Caki2 (cell line): ENCODE measurements around the gene HAUS3. TPM values are rescaled to one million over a fixed set of nuclear protein-coding genes. Genes with fewer than 3 reads are reported as not detected.
"Not testable (repeated sequence)": the region's sequence is repeated elsewhere in the genome, so short reads cannot be mapped to it uniquely, and the experiment has no call there.

Experiments
- DNase-seq: peaks from one replicate; pipeline ENCODE4 v3.0.0-alpha.2; 2015; ENCODE audit warnings: low read depth
- in situ Hi-C: cut with HindIII; loops from 2 replicates; pipeline ENCODE4 v1.10.0; 2016; ENCODE audit warnings: low sequenced_read_pairs, low pct_unique_long_range_greater_than_20kb, mixed read lengths
- total RNA-seq: library from RNA; depleted of rRNA; stranded (reverse); fragments of >200 nt; shearing (Covaris generic); gene quantifications from 2 replicates; pipeline ENCODE4 v1.2.3, GENCODE V29; 2014; ENCODE audit warnings: low replicate concordance

HAUS3 gene
- total RNA-seq, 1 experiment from 2014 or later: 8.6 TPM

- in situ Hi-C loops: no loop called here
Measured at GRCh38 chr4:2245057-2245786, 3.3 kb upstream of the HAUS3 start.

DNA sequence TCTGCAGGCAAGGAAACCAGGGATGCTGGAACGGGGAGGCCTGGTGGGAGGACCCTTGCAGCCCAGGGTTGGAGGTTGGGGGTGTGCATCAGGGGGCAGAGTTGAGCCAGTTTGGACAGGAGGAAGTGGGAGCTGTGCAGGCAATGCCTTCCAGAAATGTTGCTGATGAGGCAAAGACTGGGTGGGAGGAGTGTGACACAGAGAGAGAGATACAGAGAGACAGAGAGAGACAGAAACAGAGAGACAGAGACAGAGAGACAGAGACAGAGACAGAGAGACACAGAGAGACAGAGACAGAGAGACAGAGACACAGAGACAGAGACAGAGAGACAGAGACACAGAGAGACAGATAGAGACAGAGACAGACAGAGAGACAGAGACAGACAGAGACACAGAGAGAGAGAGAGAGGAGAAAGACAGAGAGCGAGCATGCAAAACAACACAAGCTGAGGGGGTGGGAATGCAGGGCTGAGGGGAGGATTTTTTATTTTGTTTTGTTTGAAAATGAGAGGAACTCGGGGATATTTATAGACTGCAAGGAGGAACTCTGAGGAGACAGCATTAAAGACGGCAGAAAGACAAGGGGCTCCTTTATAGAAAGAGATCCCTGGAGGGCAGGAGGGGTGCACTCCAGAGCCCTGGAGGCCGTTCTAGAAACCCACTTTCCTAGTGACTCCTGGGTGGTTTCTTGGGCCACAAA is 1.9 kb upstream of the HAUS3 start:
- no peak for DNase-seq
- in situ Hi-C loops: no loop called here

More at GRCh38 chr4:2245057-2245786, 3.3 kb upstream of the HAUS3 start:
- no peak for DNase-seq

DNA sequence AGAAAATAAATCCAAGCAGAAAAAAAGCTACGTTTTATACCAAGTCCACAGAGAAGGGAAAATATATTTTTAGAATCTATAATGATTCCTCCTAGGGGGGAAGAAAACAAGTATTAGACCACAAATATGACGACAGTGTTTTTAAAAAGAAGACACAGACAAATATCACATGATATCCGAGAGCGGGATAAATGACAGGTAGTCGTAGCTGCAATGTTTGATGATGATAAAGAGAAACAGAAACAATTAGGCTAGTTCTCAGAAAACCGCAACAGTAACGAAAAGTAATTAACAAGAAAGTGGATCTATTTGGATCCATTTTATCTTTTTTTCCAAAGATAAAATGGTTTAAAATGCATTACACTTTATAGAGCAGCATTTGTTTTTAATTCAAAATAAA is 918 bp downstream of the HAUS3 start:
- in situ Hi-C loops: no loop called here
- no peak for DNase-seq

DNA sequence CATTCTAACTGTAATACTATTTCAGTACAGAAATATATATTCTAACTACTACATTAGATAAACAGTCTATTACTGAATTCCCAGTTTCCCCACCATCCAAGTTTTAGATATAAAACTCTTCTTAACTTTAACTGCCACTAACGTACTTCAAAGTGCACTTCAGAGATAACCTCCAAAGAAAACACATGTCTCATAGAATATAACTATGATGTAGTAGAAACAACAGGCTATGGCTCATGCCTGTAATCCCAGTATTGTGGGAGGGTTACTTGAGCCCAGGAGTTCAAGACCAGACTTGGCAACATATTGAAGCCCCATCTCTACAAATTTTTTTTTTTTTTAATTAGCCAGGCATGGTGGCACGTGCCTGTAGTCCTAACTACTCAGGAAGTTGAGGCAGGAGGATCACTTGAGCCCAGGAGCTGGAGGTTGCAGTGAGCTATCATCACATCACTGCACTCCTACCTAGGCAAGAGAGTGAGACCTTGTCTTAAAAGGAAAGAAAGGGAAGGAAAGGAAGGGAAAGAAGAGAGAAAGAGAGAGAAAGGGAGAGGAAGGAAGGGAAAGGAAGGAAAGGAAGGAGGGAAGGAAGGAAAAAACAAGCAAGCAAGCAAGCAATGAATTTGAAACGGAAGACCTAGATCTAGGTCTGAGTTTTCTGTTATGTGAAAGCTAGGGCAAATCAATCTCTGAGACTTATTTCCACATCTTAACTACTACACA is 4.8 kb downstream of the HAUS3 start:
- DNase-seq: no peak
- in situ Hi-C loops: no loop called here

DNA sequence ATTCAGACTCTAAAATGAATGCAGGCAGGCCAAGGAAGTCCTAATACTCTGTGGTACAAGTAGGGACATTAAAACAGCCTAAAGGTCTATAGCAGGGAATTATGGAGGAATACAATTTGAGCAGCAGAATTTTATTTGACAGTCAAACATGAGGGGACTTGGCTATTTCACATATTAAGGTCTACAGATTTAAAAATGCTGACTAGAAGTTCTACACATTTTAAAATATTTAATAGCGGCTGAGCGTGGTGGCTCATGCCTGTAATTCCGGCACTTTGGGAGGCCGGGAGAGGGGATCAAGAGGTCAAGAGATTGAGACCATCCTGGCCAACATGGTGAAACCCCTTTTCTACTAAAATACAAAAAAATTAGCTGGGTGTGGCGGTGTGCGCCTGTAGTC is 10.8 kb downstream of the HAUS3 start:
- no peak for DNase-seq
- in situ Hi-C loops: no loop called here

- DNase-seq: no peak
- in situ Hi-C loops: no loop called here
Measured at GRCh38 chr4:2226261-2226660, 15.7 kb downstream of the HAUS3 start.

DNA sequence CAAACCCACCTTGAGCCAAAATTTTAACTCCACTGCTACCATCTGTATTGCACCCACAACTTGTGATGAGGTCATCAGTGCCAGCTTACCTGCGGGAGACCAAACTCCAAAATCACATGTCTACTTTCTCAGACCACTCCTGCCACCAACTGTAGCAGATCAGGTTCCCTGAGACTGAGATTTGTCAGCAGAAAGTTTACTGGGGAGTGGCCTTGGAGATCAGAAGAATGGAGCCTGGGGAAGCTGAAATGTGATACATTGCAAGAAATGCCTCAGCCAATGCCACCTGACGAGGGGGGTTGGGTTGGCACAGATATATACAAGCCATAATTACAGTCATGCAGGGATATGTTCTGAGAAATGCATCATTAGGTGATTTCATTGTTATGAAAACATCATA is 19.1 kb downstream of the HAUS3 start:
- in situ Hi-C loops: no loop called here
- DNase-seq: peak; percentile 9

DNA sequence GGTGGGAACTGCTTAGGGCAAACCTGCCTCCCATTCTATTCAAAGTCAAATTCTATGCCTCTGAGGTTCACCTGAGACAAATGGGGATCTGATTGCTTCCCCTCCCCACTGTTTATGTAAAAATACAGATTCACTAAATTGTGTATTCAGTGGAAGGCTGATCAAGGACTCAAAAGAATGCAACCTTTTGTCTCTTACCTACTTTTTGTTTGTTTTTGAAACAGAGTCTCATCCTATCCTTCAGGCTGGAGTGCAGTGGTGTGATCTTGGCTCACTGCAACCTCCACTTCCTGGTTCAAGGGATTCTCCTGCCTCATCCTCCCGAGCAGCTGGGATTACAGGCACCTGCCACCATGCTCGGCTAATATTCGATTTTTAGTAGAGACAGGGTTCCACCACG is 20.5 kb downstream of the HAUS3 start:
- in situ Hi-C loops, DNase-seq: not testable (repeated sequence)

- peak; percentile 59 for DNase-seq
- in situ Hi-C loops: no loop called here
Measured at GRCh38 chr4:2220016-2220630, 21.8 kb downstream of the HAUS3 start.

- no peak for DNase-seq
- in situ Hi-C loops: no loop called here
Measured at GRCh38 chr4:2219233-2219760, 22.6 kb downstream of the HAUS3 start.

GRCh38 chr4:2218436-2218835 is 23.5 kb downstream of the HAUS3 start:
- DNase-seq: no peak
- in situ Hi-C loops: no loop called here

DNA sequence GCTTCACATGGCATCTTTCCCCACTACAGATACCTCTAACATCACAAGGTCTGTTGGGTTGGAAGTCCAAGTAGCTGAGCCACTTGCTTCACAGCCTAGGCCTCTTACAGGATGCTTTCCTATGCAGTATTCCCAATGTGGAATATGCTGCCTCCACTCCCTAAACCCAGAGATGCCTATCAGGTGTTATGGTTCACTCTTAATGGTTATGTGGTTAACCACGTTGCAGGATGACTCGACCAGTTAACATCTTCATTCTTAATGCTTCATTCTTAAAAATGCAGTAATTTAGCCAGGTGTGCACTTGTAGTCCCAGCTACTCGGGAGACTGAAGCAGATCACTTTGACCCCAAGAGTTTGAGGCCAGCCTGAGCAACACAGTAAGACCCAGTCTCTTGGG is 24.2 kb downstream of the HAUS3 start:
- peak; percentile 38 for DNase-seq
- in situ Hi-C loops: no loop called here

GRCh38 chr4:2212831-2213230 is 29.1 kb downstream of the HAUS3 start:
- no peak for DNase-seq
- in situ Hi-C loops: no loop called here

DNA sequence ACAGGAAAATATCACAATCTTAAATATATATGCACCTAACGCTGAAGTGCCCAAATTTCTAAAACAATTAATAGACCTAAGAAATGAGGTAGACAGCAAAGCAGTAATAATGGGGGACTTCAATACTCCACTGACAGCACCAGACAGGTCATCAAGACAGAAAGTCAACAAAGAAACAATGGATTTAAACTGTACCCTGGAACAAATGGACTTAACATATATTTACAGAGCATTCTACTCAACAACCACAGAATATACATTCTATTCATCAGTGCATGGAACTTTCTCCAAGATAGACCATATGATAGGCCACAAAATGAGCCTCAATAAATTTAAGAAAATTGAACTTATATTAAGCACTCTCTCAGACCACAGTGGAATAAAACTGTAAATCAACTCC is 39.1 kb downstream of the HAUS3 start:
- DNase-seq, in situ Hi-C loops: not testable (repeated sequence)

- in situ Hi-C loops: no loop called here
- DNase-seq: no peak
Measured at GRCh38 chr4:2194496-2194895, 47.4 kb downstream of the HAUS3 start.

DNA sequence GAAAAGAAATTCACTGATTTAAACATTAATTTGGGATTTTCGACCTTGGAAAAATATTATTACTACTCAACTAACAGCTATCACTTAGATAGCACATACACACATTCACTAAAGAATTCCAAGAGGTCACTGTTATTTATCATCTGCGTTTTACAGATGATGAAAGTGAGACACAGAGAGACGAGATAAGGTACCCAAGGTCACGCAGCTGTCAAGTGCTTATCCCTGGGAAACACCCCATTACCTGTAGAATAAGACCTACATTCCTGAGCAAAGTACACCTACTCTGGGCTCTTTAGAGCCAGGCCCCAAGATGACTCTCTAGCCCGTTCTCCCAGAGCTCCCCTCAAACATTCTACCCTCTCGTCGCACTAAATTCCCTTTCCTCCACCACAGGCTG is 48.6 kb downstream of the HAUS3 start:
- DNase-seq: no peak
- in situ Hi-C loops: no loop called here

DNA sequence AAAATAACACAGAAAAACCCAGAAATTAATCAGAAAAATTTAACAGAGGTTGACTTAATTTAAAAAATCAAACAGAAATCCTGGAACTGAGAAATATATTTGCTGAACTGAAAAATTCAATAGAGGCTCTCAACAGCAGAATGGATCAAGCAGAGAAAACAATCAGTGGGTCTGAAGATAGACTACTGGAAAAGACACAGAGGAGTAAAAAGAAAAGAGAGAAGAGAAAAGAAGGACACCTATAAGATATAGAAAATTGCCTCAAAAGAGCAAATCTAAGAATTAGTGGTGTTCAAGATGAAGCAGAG is 55.1 kb downstream of the HAUS3 start:
- in situ Hi-C loops: no loop called here
- no peak for DNase-seq

GRCh38 chr4:2186133-2186864 is 55.6 kb downstream of the HAUS3 start:
- DNase-seq: no peak
- in situ Hi-C loops: no loop called here
